Breast epithelium (tissue), 4 donors: ENCODE measurements around the gene RNF130. TPM values are rescaled to one million over a fixed set of nuclear protein-coding genes. Genes with fewer than 3 reads are reported as not detected.

ENCODE experiments used
- DNase-seq, 2 donors: peaks; one replicate each; pipeline ENCODE4 v3.0.0-alpha.2; 2019; ENCODE audit warnings: low spot score in 2 of 2
- H3K27ac ChIP-seq, 2 donors: fragments of 200-600 bp; sonication (generic) in 1 of 2; one replicate each; pipeline ENCODE4 v1.5.1; 2016 to 2019; ENCODE audit warnings: mild to moderate bottlenecking in 1 of 2
- H3K27me3 ChIP-seq, 2 donors: fragments of 200-600 bp; sonication (generic) in 1 of 2; one replicate each; pipeline versions ENCODE4 v1.5.1 to v1.6.0; 2017 to 2019; ENCODE audit warnings: control low read depth in 1 of 2, mild to moderate bottlenecking in 1 of 2
- H3K36me3 ChIP-seq: fragments of 200-600 bp; one replicate; pipeline ENCODE4 v1.5.1; 2019
- H3K4me1 ChIP-seq, 2 donors: fragments of 200-600 bp; sonication (generic); one replicate each; pipeline ENCODE4 v1.5.1; 2016 to 2019; ENCODE audit warnings: control low read depth in 1 of 2
- H3K4me3 ChIP-seq, 3 donors: fragments of 200-600 bp; sonication (generic); 1 replicate in 2 of 3; 2 replicates in 1 of 3; pipeline ENCODE4 v1.5.1; 2016 to 2019; ENCODE audit warnings: mild to moderate bottlenecking in 3 of 3, moderate library complexity in 2 of 3
- H3K9me3 ChIP-seq, 2 donors: fragments of 200-600 bp; sonication (generic) in 1 of 2; one replicate each; pipeline ENCODE4 v1.5.1; 2016 to 2019; ENCODE audit warnings: control low read depth in 1 of 2
- CTCF ChIP-seq, 3 donors: fragments of 450-650 bp; IDR thresholded peaks; one replicate each; pipeline ENCODE4 v1.5.1; 2016 to 2017; ENCODE audit warnings: antibody characterized with exemption in 3 of 3, mild to moderate bottlenecking in 3 of 3, moderate library complexity in 3 of 3
- POLR2A ChIP-seq: fragments of 450-650 bp; IDR thresholded peaks from one replicate; pipeline ENCODE4 v1.6.1; 2016; ENCODE audit warnings: antibody characterized with exemption, mild to moderate bottlenecking, moderate library complexity
- POLR2AphosphoS5 ChIP-seq, 3 donors: sonication (generic); formaldehyde crosslinking; IDR thresholded peaks; one replicate each; pipeline ENCODE4 v1.6.1; 2017; ENCODE audit warnings: antibody characterized with exemption in 3 of 3
- intact Hi-C: fragments of 100-400 bp; cut with DNase I; formaldehyde crosslinking; loops from one replicate; pipeline ENCODE4 v1.15.1; 2023; ENCODE audit warnings: low total_unique reads
- total RNA-seq, 3 donors: library from RNA; depleted of rRNA; stranded (reverse); fragments of >200 nt; gene quantifications; one replicate each; pipeline ENCODE4 v1.1.0, GENCODE V29; 2016

The RNF130 gene
- total RNA-seq, 3 donors from 2014 or later: 114 to 267 (median 143) TPM

- no peaks in the 10 kb centered on the region for H3K9me3 ChIP-seq
- no peaks in the 10 kb centered on the region for H3K36me3 ChIP-seq
- H3K27ac ChIP-seq: no peak overlapping the region
- no peaks in the 10 kb centered on the region for H3K4me1 ChIP-seq
- TF ChIP-seq CTCF (IDR thresholded peaks at IDR 0.05) (no peak), POLR2AphosphoS5 (IDR thresholded peaks at IDR 0.05) (no peak), POLR2A (no peak)
- H3K4me3 ChIP-seq: no peak overlapping the region
- H3K27me3 ChIP-seq: no peaks in the 10 kb centered on the region
- intact Hi-C loops: no loop called here
- DNase-seq: no peak
Observed at GRCh38 chr5:180097163-180097894, 25.8 kb upstream of the RNF130 start.

DNA sequence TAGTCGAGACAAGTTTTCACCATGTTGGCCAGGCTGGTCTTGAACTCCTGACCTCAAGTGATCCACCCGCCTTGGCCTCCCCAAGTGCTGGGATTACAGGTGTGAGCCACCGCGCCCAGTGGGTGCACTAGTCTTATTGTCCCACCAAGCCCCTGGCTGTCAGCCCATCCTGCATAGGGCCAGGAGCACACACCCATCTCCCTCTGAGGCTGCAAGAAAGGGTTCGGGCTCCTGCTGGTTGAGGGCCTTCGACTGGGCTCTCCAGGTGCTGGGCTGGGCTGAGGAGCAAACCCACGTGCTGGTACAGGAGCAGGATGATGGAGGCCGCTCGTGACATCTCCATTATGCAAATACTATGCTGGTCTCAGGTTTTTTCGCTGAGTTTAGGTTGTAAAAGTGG is 25.1 kb upstream of the RNF130 start:
- Histone ChIP-seq H3K27ac (no peak overlapping the region), H3K4me1 (no peaks in the 10 kb centered on the region), H3K27me3 (no peaks in the 10 kb centered on the region), H3K9me3 (no peaks in the 10 kb centered on the region), H3K36me3 (no peaks in the 10 kb centered on the region), H3K4me3 (no peak overlapping the region)
- DNase-seq: peak in 1 of 2 donors; percentile 33
- TF ChIP-seq CTCF (IDR thresholded peaks at IDR 0.05) (no peak), POLR2A (no peak), POLR2AphosphoS5 (IDR thresholded peaks at IDR 0.05) (no peak)
- intact Hi-C loops: no loop called here

DNA sequence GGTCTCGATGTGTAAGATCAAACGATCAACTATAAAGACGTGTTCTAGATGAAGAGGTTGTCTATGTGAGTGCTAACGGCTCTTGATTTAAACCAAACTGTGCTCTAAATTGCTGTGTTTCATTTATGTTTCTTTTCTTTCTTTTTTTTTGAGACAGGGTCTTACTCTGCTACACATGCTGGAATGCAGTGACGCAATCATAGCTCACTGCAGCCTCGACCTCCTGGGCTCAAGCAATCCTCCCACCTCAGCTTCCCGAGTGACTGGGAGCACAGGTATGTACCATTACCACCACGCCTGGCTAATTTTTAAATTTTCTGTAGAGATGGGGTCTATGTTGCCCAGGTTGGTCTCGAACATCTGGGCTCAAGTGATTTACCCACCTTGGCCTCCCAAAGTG is 24.0 kb upstream of the RNF130 start:
- H3K27me3 ChIP-seq: no peaks in the 10 kb centered on the region
- DNase-seq: no peak
- H3K4me1 ChIP-seq: no peaks in the 10 kb centered on the region
- no peaks in the 10 kb centered on the region for H3K9me3 ChIP-seq
- no peak overlapping the region for H3K4me3 ChIP-seq
- intact Hi-C loops: no loop called here
- no peaks in the 10 kb centered on the region for H3K36me3 ChIP-seq
- no peak overlapping the region for H3K27ac ChIP-seq
- no peak for TF ChIP-seq POLR2A
- TF ChIP-seq CTCF (IDR thresholded peaks at IDR 0.05): no peak
- TF ChIP-seq POLR2AphosphoS5 (IDR thresholded peaks at IDR 0.05): no peak

GRCh38 chr5:180093651-180094382 is 22.3 kb upstream of the RNF130 start:
- no peaks in the 10 kb centered on the region for H3K27me3 ChIP-seq
- no peaks in the 10 kb centered on the region for H3K36me3 ChIP-seq
- TF ChIP-seq POLR2A (no peak), CTCF (IDR thresholded peaks at IDR 0.05) (no peak), POLR2AphosphoS5 (IDR thresholded peaks at IDR 0.05) (no peak)
- intact Hi-C loops: no loop called here
- no peak overlapping the region for H3K4me3 ChIP-seq
- no peaks in the 10 kb centered on the region for H3K9me3 ChIP-seq
- no peak overlapping the region for H3K27ac ChIP-seq
- DNase-seq: no peak
- no peaks in the 10 kb centered on the region for H3K4me1 ChIP-seq

DNA sequence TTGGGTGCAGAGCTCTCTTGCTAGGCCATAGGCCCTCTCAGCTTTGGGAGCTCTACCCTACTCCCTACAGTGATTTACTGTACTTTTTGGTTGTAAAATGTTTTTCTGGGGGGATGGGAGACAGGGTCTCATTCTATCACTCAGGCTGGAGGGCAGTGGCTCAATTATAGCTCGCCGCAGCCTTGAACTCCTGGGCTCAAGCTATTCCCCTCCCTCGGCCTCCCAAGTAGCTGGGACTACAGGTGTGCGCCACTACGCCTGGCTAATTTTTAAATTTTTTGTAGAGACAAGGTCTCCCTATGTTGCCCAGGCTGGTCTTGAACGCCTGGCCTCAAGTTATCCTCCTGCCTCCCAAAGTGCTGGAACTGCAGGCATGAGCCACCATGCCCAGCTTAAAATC is 21.7 kb upstream of the RNF130 start:
- intact Hi-C loops: no loop called here
- Histone ChIP-seq H3K36me3 (no peaks in the 10 kb centered on the region), H3K27me3 (no peaks in the 10 kb centered on the region), H3K4me3 (no peak overlapping the region), H3K9me3 (no peaks in the 10 kb centered on the region), H3K27ac (no peak overlapping the region), H3K4me1 (no peaks in the 10 kb centered on the region)
- no peak for TF ChIP-seq POLR2AphosphoS5 (IDR thresholded peaks at IDR 0.05)
- TF ChIP-seq CTCF (IDR thresholded peaks at IDR 0.05): no peak
- TF ChIP-seq POLR2A: no peak
- DNase-seq: no peak
